GM12875 (cell line): ENCODE measurements around the gene MYO5C.

Source experiments
- H3K4me3 ChIP-seq: one replicate; pipeline ENCODE4 v1.5.1; 2011; ENCODE audit warnings: low read depth, low read length, control low read depth
- CTCF ChIP-seq: IDR thresholded peaks from 2 replicates; pipeline ENCODE4 v1.5.1; 2011; ENCODE audit warnings: low read depth, mild to moderate bottlenecking, control low read depth, inconsistent platforms, low read length, moderate library complexity, borderline replicate concordance; ENCODE audit not compliant: insufficient read depth

MYO5C gene

GRCh38 chr15:52262364-52262763, 33.2 kb downstream of the MYO5C start:
- H3K4me3 ChIP-seq, result no peak overlapping the region
- TF ChIP-seq CTCF, result no peak

DNA sequence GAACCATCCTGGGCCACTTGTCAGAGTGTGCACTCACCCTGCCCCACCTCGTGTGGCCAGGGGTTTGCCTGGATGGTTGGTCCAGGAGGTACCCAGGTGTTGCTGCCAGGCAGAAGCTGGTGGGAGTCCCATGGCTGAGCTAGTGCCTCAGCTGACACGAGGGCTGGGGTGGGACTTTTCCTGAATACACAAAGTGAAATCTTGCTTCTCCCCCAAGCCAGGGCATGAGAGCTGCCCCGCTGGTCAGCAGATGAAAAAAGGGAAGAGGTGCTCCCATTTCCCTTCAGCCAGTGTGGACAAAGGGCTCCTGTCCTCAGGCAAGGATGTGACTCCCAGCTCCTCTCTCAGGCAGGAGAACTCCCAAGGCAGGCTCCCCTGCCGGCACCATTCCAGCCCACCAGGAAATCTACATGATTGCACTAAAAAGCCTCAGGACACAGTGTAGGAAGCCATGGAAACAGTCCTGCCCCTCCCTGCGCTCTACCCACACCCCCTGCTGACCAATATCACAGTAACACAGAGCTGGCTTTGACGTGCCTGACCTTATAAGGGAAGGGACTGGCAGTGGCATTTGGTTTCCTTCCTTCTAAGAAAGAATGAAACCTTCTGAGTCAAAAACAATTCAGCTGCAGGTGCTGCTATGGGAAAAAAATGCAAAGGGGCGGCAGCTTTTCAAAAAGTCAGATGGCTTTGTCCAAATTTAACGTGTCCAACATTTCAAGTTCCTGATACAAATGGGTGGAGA, 33.9 kb downstream of the MYO5C start:
- peak; percentile 8; the same call in 1 of the 2 replicates for TF ChIP-seq CTCF
- H3K4me3 ChIP-seq, result no peak overlapping the region

GRCh38 chr15:52261026-52261425, 34.6 kb downstream of the MYO5C start:
- no peak for TF ChIP-seq CTCF
- no peak overlapping the region for H3K4me3 ChIP-seq

DNA sequence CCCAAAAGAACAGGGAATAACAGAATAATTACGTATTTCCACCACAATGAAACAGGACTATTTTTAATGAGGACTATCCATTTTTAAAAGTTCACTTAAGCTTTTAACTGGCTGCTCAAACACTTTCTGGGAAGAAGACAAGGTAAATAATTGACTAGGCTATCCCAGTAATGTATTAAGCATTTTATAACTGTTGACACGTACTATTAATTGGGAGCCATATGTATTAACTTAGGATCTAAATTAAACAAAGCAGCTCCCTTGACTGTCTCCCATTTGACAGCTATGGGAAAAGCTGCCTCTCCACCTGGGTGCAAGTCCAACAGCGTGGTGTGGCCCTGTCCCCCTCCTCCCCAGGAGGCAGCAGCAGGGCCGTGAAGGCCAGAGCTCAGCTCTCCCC, 36.1 kb downstream of the MYO5C start:
- H3K4me3 ChIP-seq, result no peak overlapping the region
- TF ChIP-seq CTCF, result no peak

GRCh38 chr15:52258461-52258860, 37.1 kb downstream of the MYO5C start:
- no peak for TF ChIP-seq CTCF
- no peak overlapping the region for H3K4me3 ChIP-seq

DNA sequence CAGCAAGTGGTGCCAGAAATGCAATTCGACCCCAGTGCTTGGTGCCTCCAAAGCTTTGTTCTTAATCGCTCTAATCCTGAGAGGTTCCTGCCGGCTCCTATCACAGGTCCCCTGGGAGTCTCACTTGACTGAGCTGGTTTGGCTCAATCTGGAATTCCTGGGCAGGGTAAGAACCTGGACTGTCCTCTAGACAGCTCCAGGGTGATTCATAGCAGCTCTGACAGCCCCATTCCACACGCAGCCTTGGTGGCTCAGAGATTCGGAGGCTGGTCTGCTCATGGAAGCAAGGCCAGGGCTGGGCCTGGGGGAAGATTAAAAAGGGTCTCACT, 37.9 kb downstream of the MYO5C start:
- no peak overlapping the region for H3K4me3 ChIP-seq
- TF ChIP-seq CTCF, result no peak

GRCh38 chr15:52256930-52257733, 38.5 kb downstream of the MYO5C start:
- no peak for TF ChIP-seq CTCF
- no peak overlapping the region for H3K4me3 ChIP-seq
